HG03135 (cell line): Measurements from ENCODE around the gene FAM53A.

ENCODE experiments used
- ATAC-seq: cut with Tn5 transposase; IDR thresholded peaks from one replicate; pipeline ENCODE4 v1.9.1; 2021; ENCODE audit warnings: mild to moderate bottlenecking, moderate library complexity; ENCODE audit not compliant: unreplicated experiment

Gene FAM53A

DNA sequence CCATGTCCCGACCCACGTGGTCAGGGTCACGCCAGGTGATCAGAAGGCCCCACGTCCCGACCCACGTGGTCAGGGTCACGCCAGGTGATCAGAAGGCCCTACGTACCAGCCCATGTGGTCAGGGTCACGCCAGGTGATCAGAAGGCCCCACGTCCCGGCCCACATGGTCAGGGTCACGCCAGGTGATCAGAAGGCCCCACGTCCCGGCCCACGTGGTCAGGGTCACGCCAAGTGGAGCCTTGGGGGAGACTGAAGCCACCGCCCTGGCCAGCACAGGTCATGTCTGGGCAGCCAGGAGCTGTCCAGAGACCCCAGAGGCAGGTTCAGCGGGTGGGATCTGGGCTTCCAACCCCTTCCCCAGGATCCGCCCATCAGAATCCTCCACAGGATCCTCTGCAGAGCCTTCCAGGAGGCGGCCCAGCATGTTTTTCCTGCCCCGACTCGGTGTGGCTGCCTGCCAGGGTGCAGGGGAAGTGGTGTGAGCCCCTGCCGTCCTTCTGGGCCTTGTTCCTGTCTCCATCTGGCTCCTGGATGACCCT, 58.4 kb downstream of the FAM53A start:
- ATAC-seq: no peak

DNA sequence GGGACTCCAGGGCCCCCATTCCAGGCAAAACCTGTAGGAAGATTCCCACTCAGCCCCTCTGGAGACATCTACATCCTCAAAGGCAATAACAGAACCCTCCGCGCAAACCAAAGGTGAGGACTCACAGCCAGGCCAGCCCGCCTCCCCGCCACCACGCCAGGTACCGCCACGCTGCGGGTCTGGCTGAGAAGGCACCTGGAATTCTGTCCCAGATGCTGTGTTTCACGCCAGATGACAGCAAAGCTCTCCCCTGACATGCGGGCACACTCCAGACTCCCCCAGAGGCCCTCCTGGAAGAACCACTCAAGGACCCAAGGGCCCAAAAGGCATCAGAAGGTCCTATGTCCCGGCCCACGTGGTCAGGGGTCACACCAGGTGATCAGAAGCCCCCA, 59.6 kb downstream of the FAM53A start:
- ATAC-seq: no peak

DNA sequence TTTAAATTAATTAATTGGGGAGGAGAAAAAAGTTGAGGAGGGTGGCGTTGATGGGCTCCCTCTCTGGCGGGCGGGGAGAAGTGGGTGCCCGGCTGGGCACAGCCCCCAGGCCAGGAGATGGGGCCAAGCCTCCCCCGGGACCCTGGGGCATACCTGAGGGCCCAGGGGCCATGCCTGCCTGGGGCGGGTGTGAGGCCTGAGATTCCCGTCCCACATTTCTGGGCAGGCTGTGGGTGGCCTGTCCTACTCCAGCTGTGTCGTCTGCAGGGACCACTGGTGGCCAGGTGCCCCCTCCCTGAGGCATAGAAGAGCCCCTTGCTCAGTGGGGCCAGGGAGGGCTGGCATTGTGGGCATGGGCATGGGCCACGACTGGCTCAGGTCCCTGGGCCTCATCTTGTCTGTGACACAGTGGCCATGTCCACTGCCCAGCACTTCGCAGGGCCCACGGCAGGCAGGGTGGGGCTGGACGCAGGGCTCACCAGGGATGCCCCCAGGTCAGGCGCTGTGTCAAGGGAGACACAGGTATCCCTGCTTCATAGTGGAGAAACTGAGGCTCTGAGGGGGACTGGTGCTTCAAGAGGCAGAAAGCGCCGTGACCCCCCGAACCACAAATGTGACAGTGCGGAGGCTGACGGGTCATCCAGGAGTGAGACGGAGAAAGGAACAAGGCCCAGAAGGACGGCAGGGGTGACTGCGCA, 60.1 kb downstream of the FAM53A start:
- ATAC-seq: no peak

DNA sequence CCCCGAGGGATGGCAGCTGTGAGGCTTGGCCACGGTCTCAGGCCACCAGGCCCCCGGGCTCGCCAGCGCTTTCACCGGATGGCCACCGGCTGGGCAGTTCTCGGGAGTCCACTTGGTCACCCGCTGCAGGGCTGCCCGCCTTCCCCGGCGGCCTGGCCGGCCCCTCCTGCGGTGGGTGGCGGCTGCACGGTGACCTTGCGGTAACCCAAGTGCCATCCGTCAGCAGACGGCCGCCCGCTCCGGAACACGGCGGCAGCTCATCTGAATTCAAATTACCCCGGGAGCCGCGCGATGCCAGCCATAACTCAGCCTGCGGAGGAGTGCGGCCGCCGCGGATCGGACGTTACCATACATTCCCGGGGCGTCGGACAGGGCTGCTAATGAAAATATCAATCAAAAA, 60.7 kb downstream of the FAM53A start:
- ATAC-seq: no peak

DNA sequence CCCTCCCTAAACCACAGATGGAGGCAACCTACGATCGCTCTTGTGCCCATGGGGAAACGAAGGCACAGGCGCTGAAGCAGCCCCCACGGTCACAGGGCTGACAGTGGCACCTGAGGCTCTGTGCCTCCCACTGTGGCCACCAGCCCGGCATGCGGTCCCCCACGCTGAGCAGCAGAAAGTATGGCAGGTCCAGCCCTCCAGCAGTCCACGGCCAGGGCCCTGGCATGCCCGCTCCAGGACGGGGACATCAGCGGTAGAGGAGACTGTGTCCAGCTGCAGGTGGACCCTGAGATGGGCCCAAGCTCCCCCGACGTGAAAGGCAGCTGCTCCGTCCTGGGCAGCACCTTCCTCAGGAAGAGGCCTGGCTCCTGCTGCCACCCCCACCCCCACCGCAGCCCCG, 61.2 kb downstream of the FAM53A start:
- no peak for ATAC-seq

GRCh38 chr4:1622238-1622637, 61.9 kb downstream of the FAM53A start:
- no peak for ATAC-seq

DNA sequence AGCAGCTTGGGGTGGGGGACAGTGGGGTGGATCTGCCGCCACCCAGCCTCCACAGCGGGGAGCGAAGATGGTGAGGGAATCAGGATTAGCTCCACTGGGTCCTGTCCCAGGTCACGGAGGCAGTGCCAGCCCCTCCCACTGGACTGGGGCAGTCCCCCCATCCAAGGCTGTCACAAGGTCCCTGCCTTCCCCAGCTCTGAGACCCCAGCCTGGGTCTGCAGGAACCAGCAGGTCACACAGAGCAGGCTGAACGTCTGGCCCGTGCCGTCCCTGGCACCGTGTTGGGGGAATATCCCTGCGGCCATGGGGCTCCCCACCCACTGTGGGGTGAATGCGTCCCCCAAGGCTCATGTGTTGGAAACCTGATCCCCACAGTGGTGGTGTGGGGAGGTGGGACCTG, 62.6 kb downstream of the FAM53A start:
- ATAC-seq: no peak

GRCh38 chr4:1619151-1619672, 64.9 kb downstream of the FAM53A start:
- no peak for ATAC-seq

DNA sequence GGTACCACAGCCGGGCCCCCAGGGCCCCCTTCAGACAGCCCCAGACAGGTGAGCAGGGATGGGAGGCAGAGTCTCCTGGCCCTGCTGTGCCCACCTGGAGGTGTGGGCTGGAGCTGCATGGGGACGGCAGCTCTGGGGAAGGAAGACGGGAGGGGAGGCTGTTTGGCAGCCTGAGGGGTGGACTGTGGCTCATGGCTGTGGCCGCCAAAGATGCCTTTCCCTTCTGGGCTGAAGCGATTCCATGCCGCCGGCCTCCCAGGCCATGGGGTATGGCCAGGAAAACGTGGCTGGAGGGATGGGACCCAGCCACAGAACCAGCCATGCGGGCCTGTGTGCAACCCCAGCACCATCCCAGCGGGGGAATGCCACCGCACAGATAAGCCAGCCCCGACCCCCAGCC, 65.7 kb downstream of the FAM53A start:
- ATAC-seq: no peak

- ATAC-seq: no peak
These were observed 67.6 kb downstream of the FAM53A start for GRCh38 chr4:1616557-1616930.

- no peak for ATAC-seq
These were observed 68.1 kb downstream of the FAM53A start for GRCh38 chr4:1615786-1616556.

DNA sequence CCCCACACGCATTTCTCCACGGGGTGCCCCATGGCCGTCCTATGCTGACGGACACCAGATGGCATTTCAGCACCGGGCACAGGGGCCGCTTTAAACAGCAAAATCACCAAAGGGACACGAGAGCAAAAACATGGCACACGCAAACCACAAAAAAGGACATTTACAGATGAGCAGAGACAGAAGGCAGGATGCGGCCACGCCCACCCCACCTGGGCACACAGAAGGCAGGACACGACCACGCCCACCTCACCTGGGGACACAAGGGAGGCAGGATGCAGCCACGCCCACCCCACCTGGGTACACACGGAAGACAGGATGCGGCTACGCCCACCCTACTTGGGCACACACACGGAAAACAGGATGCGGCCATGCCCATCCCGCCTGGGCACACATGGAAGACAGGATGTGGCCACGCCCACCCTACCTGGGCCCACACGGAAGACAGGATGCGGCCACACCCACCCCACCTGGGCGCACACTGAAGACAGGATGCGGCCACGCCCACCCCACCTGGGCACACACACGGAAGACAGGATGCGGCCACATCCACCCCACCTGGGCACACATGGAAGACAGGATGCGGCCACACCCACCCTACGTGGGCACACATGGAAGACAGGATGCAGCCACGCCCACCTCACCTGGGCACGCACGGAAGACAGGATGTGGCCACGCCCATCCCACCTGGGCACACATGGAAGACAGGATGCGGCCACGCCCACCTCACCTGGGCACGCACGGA, 69.1 kb downstream of the FAM53A start:
- ATAC-seq: no peak

DNA sequence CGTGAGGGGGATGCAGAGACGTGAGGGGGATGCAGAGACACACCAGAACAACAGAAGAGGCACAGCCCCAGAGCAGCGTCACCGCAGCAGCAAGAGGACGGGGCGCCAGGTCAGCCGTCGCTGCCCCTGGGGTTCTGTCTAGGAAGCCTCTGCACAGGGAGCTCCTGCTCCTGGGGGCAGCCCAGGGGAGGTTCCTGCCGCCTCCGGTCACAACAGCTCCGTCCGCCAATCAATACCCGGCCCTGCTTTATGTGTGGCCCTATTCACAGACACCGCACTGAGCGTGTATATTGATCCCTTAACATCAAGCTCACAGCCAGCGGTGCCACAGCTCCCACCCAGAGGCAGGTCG, 69.6 kb downstream of the FAM53A start:
- no peak for ATAC-seq

GRCh38 chr4:1614049-1614448, 70.1 kb downstream of the FAM53A start:
- ATAC-seq: no peak

DNA sequence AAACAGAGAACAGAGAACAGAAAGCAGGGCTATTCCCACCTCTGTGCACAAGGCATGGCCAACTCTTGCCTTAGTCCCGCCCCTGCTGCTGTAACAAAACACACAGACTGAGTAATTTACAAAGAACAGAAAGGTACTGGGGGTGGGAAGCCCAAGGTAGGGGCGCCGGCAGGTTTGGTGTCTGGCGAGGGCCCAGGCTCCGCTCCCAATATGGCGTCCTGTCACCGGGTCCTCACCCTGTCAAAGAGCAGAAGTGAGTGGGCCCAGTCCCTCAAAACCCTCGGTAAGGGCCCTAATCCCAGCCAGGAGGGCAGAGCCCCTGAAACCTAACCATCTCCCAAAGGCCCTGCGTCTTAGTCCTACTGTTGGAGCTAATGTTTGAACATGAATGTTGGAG, 71.0 kb downstream of the FAM53A start:
- ATAC-seq: no peak

GRCh38 chr4:1612278-1613098, 71.6 kb downstream of the FAM53A start:
- no peak for ATAC-seq

DNA sequence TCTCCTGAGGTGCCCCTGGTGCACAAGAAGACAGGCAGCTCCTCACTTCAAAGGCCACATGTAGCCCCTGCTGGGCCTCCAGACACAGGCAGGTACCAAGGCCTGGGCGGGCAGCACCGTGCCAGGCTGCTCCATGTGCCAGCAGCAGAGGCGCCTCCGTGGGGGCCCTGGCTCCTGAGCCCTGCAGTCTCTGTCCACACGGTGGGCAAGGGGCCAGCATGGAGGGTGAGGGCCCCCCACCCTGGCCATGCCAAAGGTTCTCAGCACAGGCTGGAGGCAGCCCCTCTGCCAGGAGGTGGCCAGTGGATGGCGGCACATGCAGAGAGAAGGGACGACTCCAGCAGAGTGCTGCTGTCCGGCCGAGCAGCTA, 72.6 kb downstream of the FAM53A start:
- no peak for ATAC-seq

- no peak for ATAC-seq
These were observed 73.2 kb downstream of the FAM53A start for GRCh38 chr4:1610791-1611500.

- ATAC-seq: no peak
These were observed 74.0 kb downstream of the FAM53A start for GRCh38 chr4:1609901-1610790.
